ENCODE results near the gene KIAA1217.

Gene KIAA1217

DNA sequence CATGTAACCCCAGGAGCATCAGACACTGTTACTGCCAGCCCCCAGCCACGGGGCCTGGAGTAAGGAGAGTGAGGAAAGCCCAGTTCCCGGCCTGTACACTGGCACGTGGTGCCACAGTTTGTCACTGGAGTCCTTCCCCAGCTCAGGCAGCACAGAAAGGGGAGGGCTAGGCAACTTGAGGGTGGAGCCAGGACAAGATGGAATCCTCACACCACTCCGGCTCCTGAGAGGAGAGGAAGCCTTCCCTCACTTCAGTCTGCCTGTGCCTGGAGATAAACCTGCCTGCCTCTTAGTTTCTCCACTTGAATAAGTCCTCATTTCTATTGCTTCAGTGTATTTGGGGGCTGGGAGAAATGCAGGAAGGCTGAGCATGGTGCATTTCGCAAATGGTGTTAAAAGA lies 176.0 kb downstream of the KIAA1217 start:
- TF ChIP-seq, protein P1, sequence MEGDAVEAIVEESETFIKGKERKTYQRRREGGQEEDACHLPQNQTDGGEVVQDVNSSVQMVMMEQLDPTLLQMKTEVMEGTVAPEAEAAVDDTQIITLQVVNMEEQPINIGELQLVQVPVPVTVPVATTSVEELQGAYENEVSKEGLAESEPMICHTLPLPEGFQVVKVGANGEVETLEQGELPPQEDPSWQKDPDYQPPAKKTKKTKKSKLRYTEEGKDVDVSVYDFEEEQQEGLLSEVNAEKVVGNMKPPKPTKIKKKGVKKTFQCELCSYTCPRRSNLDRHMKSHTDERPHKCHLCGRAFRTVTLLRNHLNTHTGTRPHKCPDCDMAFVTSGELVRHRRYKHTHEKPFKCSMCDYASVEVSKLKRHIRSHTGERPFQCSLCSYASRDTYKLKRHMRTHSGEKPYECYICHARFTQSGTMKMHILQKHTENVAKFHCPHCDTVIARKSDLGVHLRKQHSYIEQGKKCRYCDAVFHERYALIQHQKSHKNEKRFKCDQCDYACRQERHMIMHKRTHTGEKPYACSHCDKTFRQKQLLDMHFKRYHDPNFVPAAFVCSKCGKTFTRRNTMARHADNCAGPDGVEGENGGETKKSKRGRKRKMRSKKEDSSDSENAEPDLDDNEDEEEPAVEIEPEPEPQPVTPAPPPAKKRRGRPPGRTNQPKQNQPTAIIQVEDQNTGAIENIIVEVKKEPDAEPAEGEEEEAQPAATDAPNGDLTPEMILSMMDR (IDR thresholded peaks at IDR 0.05; ENCODE audit: insufficient read depth, missing control alignments) = no peak
- DNase-seq (ENCODE audit: insufficient read length, low spot score) (no peak), FAIRE-seq (no peak)

DNA sequence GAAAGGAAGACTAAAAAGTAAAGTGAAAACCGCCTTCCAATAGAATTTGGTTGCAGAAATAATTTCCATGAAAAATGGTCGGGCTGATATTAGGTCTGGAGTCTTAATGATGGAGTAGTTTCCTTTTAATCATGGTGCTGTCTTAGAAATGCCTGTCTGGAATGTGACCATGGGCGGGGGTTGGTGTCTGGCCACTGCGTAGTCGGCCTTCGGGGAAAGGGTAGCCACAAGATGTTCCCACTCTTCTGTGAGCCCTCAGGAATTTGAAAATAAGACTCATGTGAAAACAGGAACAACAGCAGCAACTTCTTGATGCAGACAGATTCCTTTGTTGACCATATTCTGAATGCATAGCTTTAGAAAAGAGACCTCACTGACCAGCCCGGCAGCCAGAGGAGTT lies 176.8 kb downstream of the KIAA1217 start:
- TF ChIP-seq, protein P1 (IDR thresholded peaks at IDR 0.05; ENCODE audit: insufficient read depth, missing control alignments) = no peak
- no peak for FAIRE-seq
- DNase-seq (ENCODE audit: insufficient read length, low spot score) = no peak

DNA sequence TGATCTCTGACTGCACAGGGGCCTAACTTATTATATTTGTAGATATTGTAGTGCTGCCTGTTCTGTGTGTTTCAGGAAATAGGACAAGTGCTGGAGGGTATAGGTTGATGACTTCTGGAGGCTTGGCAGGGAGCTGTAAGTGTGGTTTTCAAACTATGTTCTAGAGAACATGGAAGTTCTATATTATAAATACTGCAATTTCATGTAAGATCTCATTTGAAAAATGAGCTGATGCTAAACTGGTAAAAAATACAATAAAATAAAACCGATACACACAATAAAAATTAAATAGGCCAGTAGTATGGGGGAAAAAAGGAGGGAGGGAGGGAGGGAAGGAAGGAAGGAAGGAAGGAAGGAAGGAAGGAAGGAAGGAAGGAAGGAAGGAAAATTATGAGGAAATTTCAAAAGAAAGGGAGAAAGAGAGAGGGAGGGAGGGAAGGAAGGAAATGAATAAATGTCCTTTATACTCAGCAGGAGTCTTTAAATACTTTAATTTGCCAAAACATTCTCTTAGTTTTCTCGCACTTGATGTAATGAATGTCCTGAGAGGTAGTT lies 181.3 kb downstream of the KIAA1217 start:
- TF ChIP-seq, protein P1 (IDR thresholded peaks at IDR 0.05; ENCODE audit: insufficient read depth, missing control alignments) = no peak
- DNase-seq (ENCODE audit: insufficient read length, low spot score) (no peak), FAIRE-seq (no peak)

DNA sequence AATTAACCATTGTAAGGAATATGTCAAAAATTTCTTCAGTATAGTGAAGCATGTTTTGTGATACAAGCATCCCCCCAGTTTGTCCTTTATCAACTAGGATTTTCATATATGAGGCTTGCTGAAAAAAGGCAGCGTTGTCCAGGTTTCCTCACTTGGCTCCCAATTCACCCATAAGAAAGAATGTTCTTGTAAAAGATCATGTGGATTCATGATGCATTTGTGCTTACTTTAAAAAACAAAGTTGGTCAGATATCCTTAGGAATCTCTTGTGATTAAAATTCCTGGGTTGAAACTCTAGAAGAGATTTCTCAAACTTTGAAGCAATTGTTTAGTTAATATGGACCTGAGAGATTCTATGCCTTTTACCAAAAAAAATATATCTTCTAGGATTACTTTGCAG lies 181.8 kb downstream of the KIAA1217 start:
- TF ChIP-seq, protein P1 (IDR thresholded peaks at IDR 0.05; ENCODE audit: insufficient read depth, missing control alignments) = no peak
- FAIRE-seq (no peak), DNase-seq (ENCODE audit: insufficient read length, low spot score) (no peak)

DNA sequence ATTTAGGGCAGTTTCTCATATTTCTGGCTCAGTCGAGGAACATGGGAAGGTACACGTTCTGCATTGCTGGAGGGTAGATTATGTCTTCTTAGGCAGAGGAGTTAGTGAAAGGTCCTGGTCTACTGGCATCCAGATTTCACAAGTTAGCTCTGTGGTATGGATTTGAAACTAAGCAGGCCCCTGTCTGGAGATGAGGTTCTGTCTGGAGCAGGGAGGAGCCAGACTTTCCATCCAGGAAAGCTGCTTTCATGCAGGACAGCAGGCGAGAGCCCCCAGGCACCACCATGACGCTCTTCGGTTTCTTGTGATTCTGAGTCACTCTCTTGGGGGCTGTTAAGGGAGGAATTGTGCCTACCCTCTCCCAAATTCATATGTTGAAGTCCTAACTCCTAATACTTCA lies 184.3 kb downstream of the KIAA1217 start:
- no peak for FAIRE-seq

DNA sequence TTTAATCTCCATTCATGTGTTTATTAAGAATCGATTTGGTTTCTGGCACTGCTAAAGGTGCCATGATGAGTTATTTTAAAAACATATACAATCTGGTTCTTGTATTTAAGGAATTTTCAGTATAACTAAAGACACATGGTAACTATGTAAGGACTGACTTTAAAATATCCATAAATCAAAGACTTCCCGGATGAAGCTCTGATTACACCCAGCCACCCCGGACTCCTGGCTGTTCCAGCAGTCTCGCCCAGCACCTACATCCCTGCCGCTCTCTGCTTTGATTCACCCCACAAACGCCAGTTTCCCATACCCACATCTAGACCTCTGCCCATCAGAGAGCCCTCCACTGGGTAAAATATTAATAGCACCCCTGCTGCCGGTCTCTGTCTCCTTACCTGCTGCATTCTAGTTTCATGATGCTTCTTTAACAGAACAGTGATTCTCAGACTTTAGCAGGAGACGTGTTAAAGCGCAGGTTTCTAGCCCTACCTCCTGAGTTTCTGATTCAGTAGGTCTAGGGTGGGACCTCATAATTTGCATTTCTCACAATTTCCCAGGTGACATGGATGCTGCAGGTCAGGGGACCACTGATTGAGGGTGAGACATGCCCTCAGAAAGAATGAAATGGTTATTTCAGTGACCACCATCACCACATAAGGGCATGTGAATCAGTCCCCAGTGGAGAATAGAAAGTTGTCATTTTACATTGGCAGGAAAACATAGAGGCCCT lies 185.7 kb downstream of the KIAA1217 start:
- no peak for DNase-seq (ENCODE audit: insufficient read length, low spot score)
- no peak for FAIRE-seq
- TF ChIP-seq, protein P1 (IDR thresholded peaks at IDR 0.05; ENCODE audit: insufficient read depth, missing control alignments) = no peak

More for the DNA sequence above, 184.3 kb downstream of the KIAA1217 start:
- TF ChIP-seq, protein P1 (IDR thresholded peaks at IDR 0.05; ENCODE audit: insufficient read depth, missing control alignments) = no peak
- no peak for DNase-seq (ENCODE audit: insufficient read length, low spot score)

DNA sequence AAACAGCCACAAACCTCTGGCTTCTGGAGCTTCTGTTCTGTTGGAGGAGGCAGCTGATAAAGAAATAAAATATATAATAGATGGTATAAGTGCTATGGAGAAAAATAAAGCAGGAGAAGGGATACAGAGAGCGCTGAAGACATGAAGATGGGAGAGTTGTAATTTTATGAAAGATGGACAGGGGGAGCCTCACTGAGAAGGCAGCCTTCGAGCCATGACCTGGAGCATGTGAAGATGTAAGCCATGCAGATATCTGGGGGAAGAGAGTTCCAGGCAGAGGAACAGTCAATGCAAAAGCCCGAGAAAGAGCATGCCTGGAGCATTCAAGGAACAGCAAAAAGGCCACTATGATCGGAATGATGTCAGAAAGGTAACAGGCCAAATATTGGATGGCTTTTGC lies 187.5 kb downstream of the KIAA1217 start:
- no peak for DNase-seq (ENCODE audit: insufficient read length, low spot score)
- no peak for FAIRE-seq
- TF ChIP-seq, protein P1 (IDR thresholded peaks at IDR 0.05; ENCODE audit: insufficient read depth, missing control alignments) = no peak
